K562 (cell line): ENCODE results near the gene MTFR2. TPM values are rescaled to one million over a fixed set of nuclear protein-coding genes. Genes with fewer than 3 reads are reported as not detected.

ENCODE experiments used
- ATF1 ChIP-seq, 2 experiments: fragments of 450-650 bp in 1 of 2; IDR thresholded peaks; 2 replicates each; pipeline ENCODE4 v1.6.1; 2016; ENCODE audit warnings: missing compliant biosample characterization in 1 of 2, missing genetic modification characterization in 1 of 2
- ATF7 ChIP-seq: fragments of 450-650 bp; IDR thresholded peaks from 2 replicates; pipeline ENCODE4 v1.7.1; 2014; ENCODE audit warnings: mild to moderate bottlenecking, moderate library complexity
- BACH1 ChIP-seq: fragments of 200-800 bp; sonication (Bioruptor generic); IDR thresholded peaks from 2 replicates; pipeline ENCODE4 v1.6.1; 2016; ENCODE audit warnings: missing genetic modification characterization, missing compliant biosample characterization
- CREM ChIP-seq: IDR thresholded peaks from 2 replicates; pipeline ENCODE4 v1.6.1; 2014; ENCODE audit warnings: antibody characterized with exemption, low read depth
- HDGF ChIP-seq: fragments of 450-650 bp; IDR thresholded peaks from 2 replicates; pipeline ENCODE4 v1.6.1; 2016
- NR2C1 ChIP-seq, 2 experiments: fragments of 450-650 bp; IDR thresholded peaks; 2 replicates each; pipeline ENCODE4 v1.6.1; 2017; ENCODE audit warnings: mild to moderate bottlenecking in 2 of 2, antibody characterized with exemption in 1 of 2, inconsistent platforms in 1 of 2, missing compliant biosample characterization in 1 of 2, missing genetic modification characterization in 1 of 2
- RUNX1 ChIP-seq: sonication (generic); IDR thresholded peaks from 2 replicates; pipeline ENCODE4 v1.6.1; 2016; ENCODE audit warnings: antibody characterized with exemption, low read depth
- SAFB ChIP-seq: fragments of 200-400 bp; formaldehyde crosslinking; IDR thresholded peaks from 2 replicates; pipeline ENCODE4 v1.6.1; 2017; ENCODE audit warnings: low read depth, low read length, borderline replicate concordance
- SAP30 ChIP-seq: fragments of 200-600 bp; sonication (generic); IDR thresholded peaks from 2 replicates; pipeline ENCODE4 v1.6.1; 2012; ENCODE audit warnings: borderline replicate concordance, low read depth, mild to moderate bottlenecking, moderate library complexity, low read length, control low read depth, inconsistent platforms; ENCODE audit not compliant: insufficient read depth, poor library complexity, severe bottlenecking
- TEAD2 ChIP-seq: fragments of 450-650 bp; IDR thresholded peaks from 2 replicates; pipeline ENCODE4 v1.6.1; 2016; ENCODE audit warnings: missing genetic modification characterization, control low read depth, missing compliant biosample characterization
- ZNF133 ChIP-seq: fragments of 250-450 bp; sonication (Bioruptor Pico); IDR thresholded peaks from 2 replicates; pipeline ENCODE4 v1.4.0; 2020; ENCODE audit warnings: mild to moderate bottlenecking
- ZNF23 ChIP-seq: fragments of 250-450 bp; sonication (Bioruptor Pico); IDR thresholded peaks from 2 replicates; pipeline ENCODE4 v1.4.0; 2020; ENCODE audit warnings: mild to moderate bottlenecking
- ZNF384 ChIP-seq: IDR thresholded peaks from 2 replicates; pipeline ENCODE4 v1.6.1; 2012; ENCODE audit warnings: low read depth, low read length, improper control_type of control experiment
- ZNF431 ChIP-seq: sonication (generic); formaldehyde crosslinking; IDR thresholded peaks from 2 replicates; pipeline ENCODE4 v1.8.0; 2022; ENCODE audit warnings: mild to moderate bottlenecking, missing genetic modification reagents
- polyA plus RNA-seq, 8 experiments: library from polyadenylated mRNA; depleted of rRNA in 4 of 8; stranded (reverse) in 5 of 8; unstranded in 3 of 8; fragments of >200 nt; fragmentation: Nextera tagmentation in 2 of 8; fragmentation: Illumina TruSeq in 1 of 8; extraction: Ambion mirVana in 2 of 8; extraction: Trizol in 1 of 8; gene quantifications; 2 replicates each; pipeline versions ENCODE4 v1.2.1 to v1.2.3, GENCODE V29; 2011 to 2014; ENCODE audit warnings: inconsistent platforms in 1 of 8, missing spikeins in 1 of 8
- total RNA-seq, 7 experiments: library from RNA; depleted of rRNA in 6 of 7; stranded (reverse); fragments of >200 nt in 6 of 7; fragmentation: Illumina TruSeq in 2 of 7; extraction: Trizol in 2 of 7; gene quantifications; 2 replicates each; pipeline versions ENCODE4 v1.2.1 to v1.2.3, GENCODE V29; 2011 to 2021; ENCODE audit warnings: low replicate concordance in 1 of 7
- TF ChIP-seq, protein P1 (sequence below): sonication (generic); formaldehyde crosslinking; IDR thresholded peaks from 2 replicates; pipeline ENCODE4 v1.8.1; 2023; ENCODE audit warnings: mild to moderate bottlenecking, missing genetic modification reagents
- TF ChIP-seq, protein P2 (sequence below), 2 experiments: fragments of 450-650 bp in 1 of 2; sonication (generic) in 1 of 2; formaldehyde crosslinking in 1 of 2; IDR thresholded peaks in 1 of 2; conservative IDR thresholded peaks in 1 of 2; 2 replicates each; pipeline versions ENCODE4 v1.6.1 to v1.8.1; 2016 to 2023; ENCODE audit warnings: mild to moderate bottlenecking in 2 of 2, moderate library complexity in 2 of 2, inconsistent platforms in 1 of 2, missing genetic modification reagents in 1 of 2
- TF ChIP-seq, protein P3 (sequence below): fragments of 450-650 bp; formaldehyde crosslinking; IDR thresholded peaks from 2 replicates; pipeline ENCODE4 v1.4.0; 2022; ENCODE audit warnings: mild to moderate bottlenecking, moderate library complexity
- TF ChIP-seq, protein P4 (sequence below): fragments of 450-650 bp; conservative IDR thresholded peaks from 2 replicates; pipeline ENCODE4 v1.6.1; 2016; ENCODE audit warnings: missing genetic modification characterization, low read depth, mild to moderate bottlenecking, control low read depth, missing compliant biosample characterization
- TF ChIP-seq, protein P5 (sequence below): fragments of 250-450 bp; sonication (Bioruptor Pico); IDR thresholded peaks from 2 replicates; pipeline ENCODE4 v1.8.0; 2021; ENCODE audit warnings: moderate library complexity, mild to moderate bottlenecking, inconsistent platforms

Gene MTFR2
- total and polyA plus RNA-seq, 9 of the 15 experiments (the other 6 are each of a cell fraction or from before 2014, with no cell fraction given): 10.1 to 63.3 (median 45.9) TPM

DNA sequence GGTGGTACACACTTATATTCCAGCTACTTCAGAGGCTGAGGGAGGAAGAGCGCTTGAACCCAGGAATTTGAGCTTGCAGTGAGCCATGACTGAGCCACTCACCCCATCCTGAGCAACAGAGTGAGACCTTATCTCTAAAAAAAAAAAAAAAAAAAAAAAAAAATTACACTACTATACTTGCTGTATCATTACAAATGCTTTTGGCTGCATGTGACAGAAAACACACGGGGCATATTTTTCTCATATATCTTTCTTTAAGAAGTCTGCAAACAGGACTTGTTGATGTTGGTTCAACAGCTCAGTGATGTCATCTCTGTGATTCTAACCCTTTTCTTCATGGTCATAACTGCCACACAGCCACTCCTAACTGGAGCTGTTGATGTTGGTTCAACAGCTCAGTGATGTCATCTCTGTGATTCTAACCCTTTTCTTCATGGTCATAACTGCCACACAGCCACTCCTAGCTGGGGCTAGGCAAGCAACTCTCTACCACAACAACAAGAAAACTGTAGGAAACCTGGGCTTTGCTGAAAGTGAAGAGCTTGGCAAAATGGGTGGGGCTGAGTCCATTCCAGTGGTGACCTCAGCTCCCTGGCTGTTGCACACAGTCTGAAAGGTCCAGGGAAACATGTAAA lies 19.8 kb downstream of the MTFR2 start (continued):
- TF ChIP-seq, protein P1, sequence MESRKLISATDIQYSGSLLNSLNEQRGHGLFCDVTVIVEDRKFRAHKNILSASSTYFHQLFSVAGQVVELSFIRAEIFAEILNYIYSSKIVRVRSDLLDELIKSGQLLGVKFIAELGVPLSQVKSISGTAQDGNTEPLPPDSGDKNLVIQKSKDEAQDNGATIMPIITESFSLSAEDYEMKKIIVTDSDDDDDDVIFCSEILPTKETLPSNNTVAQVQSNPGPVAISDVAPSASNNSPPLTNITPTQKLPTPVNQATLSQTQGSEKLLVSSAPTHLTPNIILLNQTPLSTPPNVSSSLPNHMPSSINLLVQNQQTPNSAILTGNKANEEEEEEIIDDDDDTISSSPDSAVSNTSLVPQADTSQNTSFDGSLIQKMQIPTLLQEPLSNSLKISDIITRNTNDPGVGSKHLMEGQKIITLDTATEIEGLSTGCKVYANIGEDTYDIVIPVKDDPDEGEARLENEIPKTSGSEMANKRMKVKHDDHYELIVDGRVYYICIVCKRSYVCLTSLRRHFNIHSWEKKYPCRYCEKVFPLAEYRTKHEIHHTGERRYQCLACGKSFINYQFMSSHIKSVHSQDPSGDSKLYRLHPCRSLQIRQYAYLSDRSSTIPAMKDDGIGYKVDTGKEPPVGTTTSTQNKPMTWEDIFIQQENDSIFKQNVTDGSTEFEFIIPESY (CRISPR knock-in tag): no peak
- TF ChIP-seq HDGF: no peak
- no peak for TF ChIP-seq ATF1 (CRISPR knock-in tag; IDR thresholded peaks at IDR 0.05)
- TF ChIP-seq ATF1 (tag; IDR thresholded peaks at IDR 0.05): peak; percentile 75
- TF ChIP-seq ZNF133: no peak
- peak; percentile 74 for TF ChIP-seq ZNF384
- no peak for TF ChIP-seq SAFB
- TF ChIP-seq, protein P2, sequence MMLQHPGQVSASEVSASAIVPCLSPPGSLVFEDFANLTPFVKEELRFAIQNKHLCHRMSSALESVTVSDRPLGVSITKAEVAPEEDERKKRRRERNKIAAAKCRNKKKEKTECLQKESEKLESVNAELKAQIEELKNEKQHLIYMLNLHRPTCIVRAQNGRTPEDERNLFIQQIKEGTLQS (IDR thresholded peaks at IDR 0.05): peak; percentile 86
- TF ChIP-seq, protein P2 (CRISPR knock-in tag; conservative IDR thresholded peaks at IDR 0.05): no peak
- no peak for TF ChIP-seq ZNF23
- 0 out of 2 replicates have a peak, but pooled peaks have one; percentile 18 for TF ChIP-seq CREM
- no peak for TF ChIP-seq ZNF431
- TF ChIP-seq, protein P3, sequence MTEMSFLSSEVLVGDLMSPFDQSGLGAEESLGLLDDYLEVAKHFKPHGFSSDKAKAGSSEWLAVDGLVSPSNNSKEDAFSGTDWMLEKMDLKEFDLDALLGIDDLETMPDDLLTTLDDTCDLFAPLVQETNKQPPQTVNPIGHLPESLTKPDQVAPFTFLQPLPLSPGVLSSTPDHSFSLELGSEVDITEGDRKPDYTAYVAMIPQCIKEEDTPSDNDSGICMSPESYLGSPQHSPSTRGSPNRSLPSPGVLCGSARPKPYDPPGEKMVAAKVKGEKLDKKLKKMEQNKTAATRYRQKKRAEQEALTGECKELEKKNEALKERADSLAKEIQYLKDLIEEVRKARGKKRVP (CRISPR knock-in tag): no peak
- TF ChIP-seq SAP30: no peak
- peak; percentile 83 for TF ChIP-seq ATF7
- TF ChIP-seq, protein P4, sequence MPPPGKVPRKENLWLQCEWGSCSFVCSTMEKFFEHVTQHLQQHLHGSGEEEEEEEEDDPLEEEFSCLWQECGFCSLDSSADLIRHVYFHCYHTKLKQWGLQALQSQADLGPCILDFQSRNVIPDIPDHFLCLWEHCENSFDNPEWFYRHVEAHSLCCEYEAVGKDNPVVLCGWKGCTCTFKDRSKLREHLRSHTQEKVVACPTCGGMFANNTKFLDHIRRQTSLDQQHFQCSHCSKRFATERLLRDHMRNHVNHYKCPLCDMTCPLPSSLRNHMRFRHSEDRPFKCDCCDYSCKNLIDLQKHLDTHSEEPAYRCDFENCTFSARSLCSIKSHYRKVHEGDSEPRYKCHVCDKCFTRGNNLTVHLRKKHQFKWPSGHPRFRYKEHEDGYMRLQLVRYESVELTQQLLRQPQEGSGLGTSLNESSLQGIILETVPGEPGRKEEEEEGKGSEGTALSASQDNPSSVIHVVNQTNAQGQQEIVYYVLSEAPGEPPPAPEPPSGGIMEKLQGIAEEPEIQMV (tag): peak; percentile 68; the same call in 1 of the 2 replicates
- TF ChIP-seq BACH1 (tag): peak; percentile 46; the same call in 1 of the 2 replicates
- 0 out of 2 replicates have a peak, but pooled peaks have one; percentile 6 for TF ChIP-seq TEAD2 (tag)
- no peak for TF ChIP-seq RUNX1
- no peak for TF ChIP-seq NR2C1 (IDR thresholded peaks at IDR 0.05)
- peak; percentile 62 for TF ChIP-seq NR2C1 (tag; IDR thresholded peaks at IDR 0.05)
- TF ChIP-seq, protein P5, sequence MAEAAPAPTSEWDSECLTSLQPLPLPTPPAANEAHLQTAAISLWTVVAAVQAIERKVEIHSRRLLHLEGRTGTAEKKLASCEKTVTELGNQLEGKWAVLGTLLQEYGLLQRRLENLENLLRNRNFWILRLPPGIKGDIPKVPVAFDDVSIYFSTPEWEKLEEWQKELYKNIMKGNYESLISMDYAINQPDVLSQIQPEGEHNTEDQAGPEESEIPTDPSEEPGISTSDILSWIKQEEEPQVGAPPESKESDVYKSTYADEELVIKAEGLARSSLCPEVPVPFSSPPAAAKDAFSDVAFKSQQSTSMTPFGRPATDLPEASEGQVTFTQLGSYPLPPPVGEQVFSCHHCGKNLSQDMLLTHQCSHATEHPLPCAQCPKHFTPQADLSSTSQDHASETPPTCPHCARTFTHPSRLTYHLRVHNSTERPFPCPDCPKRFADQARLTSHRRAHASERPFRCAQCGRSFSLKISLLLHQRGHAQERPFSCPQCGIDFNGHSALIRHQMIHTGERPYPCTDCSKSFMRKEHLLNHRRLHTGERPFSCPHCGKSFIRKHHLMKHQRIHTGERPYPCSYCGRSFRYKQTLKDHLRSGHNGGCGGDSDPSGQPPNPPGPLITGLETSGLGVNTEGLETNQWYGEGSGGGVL (CRISPR knock-in tag): no peak
